ENCODE results near the gene EHMT2. TPM values are rescaled to one million over a fixed set of nuclear protein-coding genes. Genes with fewer than 3 reads are reported as not detected.
"Not testable (repeated sequence)": the region's sequence is repeated elsewhere in the genome, so short reads cannot be mapped to it uniquely, and the experiment has no call there.

The EHMT2 gene
- total RNA-seq, 1 donor from 2014 or later, result 53.4 TPM

- TF ChIP-seq, protein P1, sequence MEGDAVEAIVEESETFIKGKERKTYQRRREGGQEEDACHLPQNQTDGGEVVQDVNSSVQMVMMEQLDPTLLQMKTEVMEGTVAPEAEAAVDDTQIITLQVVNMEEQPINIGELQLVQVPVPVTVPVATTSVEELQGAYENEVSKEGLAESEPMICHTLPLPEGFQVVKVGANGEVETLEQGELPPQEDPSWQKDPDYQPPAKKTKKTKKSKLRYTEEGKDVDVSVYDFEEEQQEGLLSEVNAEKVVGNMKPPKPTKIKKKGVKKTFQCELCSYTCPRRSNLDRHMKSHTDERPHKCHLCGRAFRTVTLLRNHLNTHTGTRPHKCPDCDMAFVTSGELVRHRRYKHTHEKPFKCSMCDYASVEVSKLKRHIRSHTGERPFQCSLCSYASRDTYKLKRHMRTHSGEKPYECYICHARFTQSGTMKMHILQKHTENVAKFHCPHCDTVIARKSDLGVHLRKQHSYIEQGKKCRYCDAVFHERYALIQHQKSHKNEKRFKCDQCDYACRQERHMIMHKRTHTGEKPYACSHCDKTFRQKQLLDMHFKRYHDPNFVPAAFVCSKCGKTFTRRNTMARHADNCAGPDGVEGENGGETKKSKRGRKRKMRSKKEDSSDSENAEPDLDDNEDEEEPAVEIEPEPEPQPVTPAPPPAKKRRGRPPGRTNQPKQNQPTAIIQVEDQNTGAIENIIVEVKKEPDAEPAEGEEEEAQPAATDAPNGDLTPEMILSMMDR (IDR thresholded peaks at IDR 0.05; ENCODE audit: unreplicated experiment), result no peak
These were observed 9.8 kb upstream of the EHMT2 start for GRCh38 chr6:31907158-31907813.

DNA sequence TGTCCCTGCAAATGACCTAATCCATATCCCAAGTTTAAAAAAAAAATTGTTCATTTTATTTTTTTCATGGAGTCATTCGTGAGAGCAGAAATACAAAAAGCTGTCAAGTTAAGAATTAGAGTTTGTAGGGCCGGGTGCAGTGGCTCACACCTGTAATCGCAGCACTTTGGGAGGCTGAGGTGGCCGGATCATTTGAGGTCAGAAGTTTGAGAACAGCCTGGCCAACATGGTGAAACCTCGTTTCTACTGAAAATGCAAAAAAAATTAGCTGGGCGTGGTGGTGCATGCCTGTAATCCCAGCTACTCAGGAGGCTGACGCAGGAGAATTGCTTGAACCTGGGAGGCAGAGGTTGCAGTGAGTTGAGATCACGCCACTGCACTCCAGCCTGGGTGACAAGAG lies 9.2 kb upstream of the EHMT2 start:
- H3K4me1 Mint-ChIP-seq (ENCODE audit: unreplicated experiment); DNase-seq (ENCODE audit: low spot score); H3K4me3 Mint-ChIP-seq (ENCODE audit: unreplicated experiment); H3K27me3 Mint-ChIP-seq (ENCODE audit: unreplicated experiment); H3K36me3 Mint-ChIP-seq (ENCODE audit: low read depth, unreplicated experiment); H3K9me3 Mint-ChIP-seq (ENCODE audit: unreplicated experiment); H3K27ac Mint-ChIP-seq (ENCODE audit: unreplicated experiment): not testable (repeated sequence)

More at GRCh38 chr6:31907158-31907813, 9.8 kb upstream of the EHMT2 start:
- Mint-ChIP-seq H3K27ac (ENCODE audit: unreplicated experiment) (no peak overlapping the region), H3K9me3 (ENCODE audit: unreplicated experiment) (no peaks in the 10 kb centered on the region), H3K4me3 (ENCODE audit: unreplicated experiment) (no peak overlapping the region), H3K4me1 (ENCODE audit: unreplicated experiment) (peaks cover 7% of the 10 kb centered on the region), H3K27me3 (ENCODE audit: unreplicated experiment) (peaks cover 9% of the 10 kb centered on the region), H3K36me3 (ENCODE audit: low read depth, unreplicated experiment) (no peaks in the 10 kb centered on the region)
- DNase-seq (ENCODE audit: low spot score), result no peak

DNA sequence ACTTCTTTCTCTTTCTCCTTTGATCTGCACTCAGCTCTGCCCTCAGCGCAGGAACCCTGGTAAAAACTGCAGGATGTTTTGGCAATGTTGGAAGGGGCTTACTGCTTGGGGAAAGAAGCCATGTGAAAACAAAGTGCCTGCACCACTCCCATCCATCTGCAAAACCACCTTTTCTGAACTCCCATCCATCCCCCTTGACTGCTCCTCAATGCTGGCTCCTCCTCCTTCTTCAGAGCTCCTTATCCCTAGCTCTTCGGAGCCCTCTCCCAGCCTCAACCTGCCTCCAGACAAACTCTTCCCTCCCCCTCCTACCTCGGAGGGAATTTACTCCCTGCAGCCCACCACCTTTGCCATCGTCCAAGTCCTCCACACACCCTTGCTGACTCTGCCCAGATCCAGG lies 8.6 kb upstream of the EHMT2 start:
- DNase-seq (ENCODE audit: low spot score), result no peak
- Mint-ChIP-seq H3K4me3 (ENCODE audit: unreplicated experiment) (no peak overlapping the region), H3K9me3 (ENCODE audit: unreplicated experiment) (no peaks in the 10 kb centered on the region), H3K27ac (ENCODE audit: unreplicated experiment) (no peak overlapping the region), H3K4me1 (ENCODE audit: unreplicated experiment) (peaks cover 7% of the 10 kb centered on the region), H3K27me3 (ENCODE audit: unreplicated experiment) (peaks cover 9% of the 10 kb centered on the region), H3K36me3 (ENCODE audit: low read depth, unreplicated experiment) (no peaks in the 10 kb centered on the region)
- TF ChIP-seq, protein P1 (IDR thresholded peaks at IDR 0.05; ENCODE audit: unreplicated experiment), result no peak

GRCh38 chr6:31905041-31905440 lies 7.5 kb upstream of the EHMT2 start:
- DNase-seq (ENCODE audit: low spot score), result no peak
- no peaks in the 10 kb centered on the region for H3K9me3 Mint-ChIP-seq (ENCODE audit: unreplicated experiment)
- H3K27ac Mint-ChIP-seq (ENCODE audit: unreplicated experiment), result no peak overlapping the region
- TF ChIP-seq, protein P1 (IDR thresholded peaks at IDR 0.05; ENCODE audit: unreplicated experiment), result no peak
- H3K27me3 Mint-ChIP-seq (ENCODE audit: unreplicated experiment), result peaks cover 9% of the 10 kb centered on the region
- H3K36me3 Mint-ChIP-seq (ENCODE audit: low read depth, unreplicated experiment), result no peaks in the 10 kb centered on the region
- no peak overlapping the region for H3K4me3 Mint-ChIP-seq (ENCODE audit: unreplicated experiment)
- peaks cover 7% of the 10 kb centered on the region for H3K4me1 Mint-ChIP-seq (ENCODE audit: unreplicated experiment)

DNA sequence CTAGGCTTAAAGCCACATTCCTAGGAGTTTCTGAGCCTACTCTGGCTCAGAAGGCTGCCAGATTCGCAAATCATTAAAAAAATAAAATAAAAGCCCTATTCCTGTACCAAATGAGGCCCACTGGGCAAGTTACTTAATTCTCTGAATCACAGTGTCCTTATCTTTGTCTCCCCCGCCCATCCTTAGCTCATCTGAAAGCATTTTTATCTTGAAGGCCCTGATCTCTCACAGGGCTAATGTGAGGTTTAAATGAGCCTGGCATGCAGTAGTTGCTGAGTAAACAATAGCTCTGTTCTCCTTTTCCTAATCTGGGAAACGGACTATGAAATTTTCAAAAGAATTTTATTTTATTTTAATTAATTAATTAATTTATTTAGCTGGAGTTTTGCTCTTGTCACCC lies 6.5 kb upstream of the EHMT2 start:
- no peak overlapping the region for H3K27ac Mint-ChIP-seq (ENCODE audit: unreplicated experiment)
- DNase-seq (ENCODE audit: low spot score), result no peak
- H3K4me3 Mint-ChIP-seq (ENCODE audit: unreplicated experiment), result no peak overlapping the region
- no peaks in the 10 kb centered on the region for H3K36me3 Mint-ChIP-seq (ENCODE audit: low read depth, unreplicated experiment)
- TF ChIP-seq, protein P1 (IDR thresholded peaks at IDR 0.05; ENCODE audit: unreplicated experiment), result no peak
- H3K27me3 Mint-ChIP-seq (ENCODE audit: unreplicated experiment), result peaks cover 11% of the 10 kb centered on the region
- H3K9me3 Mint-ChIP-seq (ENCODE audit: unreplicated experiment), result no peaks in the 10 kb centered on the region
- H3K4me1 Mint-ChIP-seq (ENCODE audit: unreplicated experiment), result peaks cover 7% of the 10 kb centered on the region
